Measurements from ENCODE around the gene KLB.

DNA sequence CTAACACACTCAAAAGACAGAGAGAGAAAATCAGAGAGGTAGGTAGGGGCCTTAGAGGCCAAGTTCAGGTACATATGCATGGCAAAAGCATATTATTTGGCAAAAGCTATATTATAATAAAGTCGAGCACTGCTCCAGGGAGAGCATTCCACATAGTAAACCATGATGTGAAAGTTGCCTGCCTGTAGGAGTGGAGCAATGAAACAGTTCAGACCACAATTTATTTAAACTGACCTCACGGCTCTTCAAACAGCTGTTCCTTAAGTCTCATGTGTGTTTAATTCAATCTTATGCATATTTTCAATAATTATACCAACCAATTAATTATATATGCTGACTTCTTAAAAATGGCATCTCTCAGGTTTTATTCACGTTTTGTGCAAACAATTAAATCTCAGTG, 43.9 kb upstream of the KLB start:
- no peak for TF ChIP-seq GATA3 (IDR thresholded peaks at IDR 0.05; ENCODE audit: low read depth, low read length)
- no peak for TF ChIP-seq GATA2 (IDR thresholded peaks at IDR 0.05; ENCODE audit: low read depth, low read length)
